H1 (cell line): Measurements from ENCODE around the gene TP53RK. TPM values are rescaled to one million over a fixed set of nuclear protein-coding genes. Genes with fewer than 3 reads are reported as not detected.

Experiments used
- CTCF ChIA-PET: fragments of 300-600 bp; sonication (Branson Sonifier 250); formaldehyde crosslinking; loops from one replicate; lab custom pipeline; 2021; ENCODE audit not compliant: partially characterized antibody; lab: Charles Lee
- POLR2A ChIA-PET: fragments of 300-600 bp; sonication (Branson Sonifier 250); formaldehyde crosslinking; loops from one replicate; lab custom pipeline; 2021; ENCODE audit warnings: inconsistent platforms; ENCODE audit not compliant: partially characterized antibody; lab: Charles Lee
- DNase-seq, 2 experiments: peaks; one replicate each; pipeline versions ENCODE4 v3.0.0 to v3.0.0-alpha.2; 2010 to 2022; ENCODE audit warnings: low spot score in 2 of 2, low read depth in 1 of 2, mixed read lengths in 1 of 2
- FAIRE-seq: peaks from 2 replicates; lab custom pipeline; 2011; peaks lifted over from hg19 to GRCh38; lab: Jason Lieb, UNC
- H2AFZ ChIP-seq: 2 replicates; pipeline ENCODE4 v1.8.1; 2012; ENCODE audit warnings: low read length, inconsistent platforms
- H2AK5ac ChIP-seq: 2 replicates; pipeline ENCODE4 v1.6.1; 2013; ENCODE audit warnings: low read depth, low read length
- H2BK120ac ChIP-seq: replicated peaks from 2 replicates; pipeline ENCODE3; 2013; ENCODE audit warnings: low read depth, low read length, inconsistent platforms
- H2BK12ac ChIP-seq: 2 replicates; pipeline ENCODE4 v1.6.1; 2013; ENCODE audit warnings: low read depth, low read length
- H2BK15ac ChIP-seq: 2 replicates; pipeline ENCODE4 v1.6.1; 2013; ENCODE audit warnings: low read length
- H2BK20ac ChIP-seq: 2 replicates; pipeline ENCODE4 v1.6.1; 2013; ENCODE audit warnings: low read length
- H2BK5ac ChIP-seq: 2 replicates; pipeline ENCODE4 v1.6.1; 2013; ENCODE audit warnings: low read depth, low read length
- H3K14ac ChIP-seq: 2 replicates; pipeline ENCODE4 v1.6.1; 2013; ENCODE audit warnings: inconsistent platforms; ENCODE audit not compliant: insufficient read length
- H3K18ac ChIP-seq: 2 replicates; pipeline ENCODE4 v1.6.1; 2013; ENCODE audit warnings: low read length; ENCODE audit errors: extremely low read depth
- H3K23ac ChIP-seq: 2 replicates; pipeline ENCODE4 v1.6.1; 2013; ENCODE audit warnings: inconsistent platforms; ENCODE audit not compliant: insufficient read length
- H3K23me2 ChIP-seq: 2 replicates; pipeline ENCODE4 v1.6.1; 2013; ENCODE audit warnings: low read depth, low read length
- H3K27ac ChIP-seq: 2 replicates; pipeline ENCODE4 v1.6.1; 2011; ENCODE audit warnings: low read depth, low read length, inconsistent platforms
- H3K27me3 ChIP-seq, 4 experiments: replicated peaks in 1 of 4; 1 replicate in 1 of 4; 2 replicates in 3 of 4; pipeline versions ENCODE4 v1.6.1 to v1.8.1; 2011 to 2013; ENCODE audit warnings: low read length in 3 of 4, mild to moderate bottlenecking in 3 of 4, inconsistent platforms in 2 of 4, mixed read lengths in 2 of 4, moderate library complexity in 1 of 4; ENCODE audit not compliant: control insufficient read depth in 3 of 4, insufficient read depth in 3 of 4; ENCODE audit errors: extremely low read depth in 1 of 4
- H3K36me3 ChIP-seq, 4 experiments: 2 replicates each; pipeline versions ENCODE4 v1.6.1 to v1.8.1; 2011 to 2013; ENCODE audit warnings: mild to moderate bottlenecking in 4 of 4, low read length in 3 of 4, moderate library complexity in 2 of 4, control low read depth in 1 of 4, inconsistent platforms in 1 of 4; ENCODE audit not compliant: insufficient read depth in 4 of 4, control insufficient read depth in 2 of 4
- H3K4ac ChIP-seq: replicated peaks from 2 replicates; pipeline ENCODE3; 2013; ENCODE audit warnings: low read length, low read depth, mixed read lengths, inconsistent platforms; ENCODE audit not compliant: insufficient read length
- H3K4me1 ChIP-seq, 4 experiments: replicated peaks in 1 of 4; 1 replicate in 1 of 4; 2 replicates in 3 of 4; pipeline versions ENCODE4 v1.6.1 to v1.8.1; 2011 to 2013; ENCODE audit warnings: low read length in 3 of 4, inconsistent platforms in 2 of 4, mixed read lengths in 1 of 4; ENCODE audit not compliant: insufficient read depth in 4 of 4, control insufficient read depth in 3 of 4
- H3K4me2 ChIP-seq, 2 experiments: 2 replicates each; pipeline versions ENCODE4 v1.6.1 to v1.8.1; 2011 to 2013; ENCODE audit warnings: low read depth in 2 of 2, low read length in 2 of 2, control low read depth in 1 of 2, inconsistent platforms in 1 of 2, mild to moderate bottlenecking in 1 of 2; ENCODE audit not compliant: insufficient read depth in 1 of 2
- H3K4me3 ChIP-seq, 4 experiments: fragments of 200-600, 300-600 bp in 1 of 4; sonication (generic), shearing (Covaris generic), sonication (Bioruptor Twin) in 1 of 4; 2 replicates each; pipeline versions ENCODE4 v1.5.1 to v1.8.1; 2011 to 2016; ENCODE audit warnings: low read length in 4 of 4, low read depth in 3 of 4, control low read depth in 2 of 4, inconsistent platforms in 2 of 4, mild to moderate bottlenecking in 2 of 4, mixed read lengths in 1 of 4, moderate library complexity in 1 of 4; ENCODE audit not compliant: insufficient read depth in 2 of 4; ENCODE audit errors: extremely low read depth in 1 of 4
- H3K56ac ChIP-seq: replicated peaks from 2 replicates; pipeline ENCODE3; 2013; ENCODE audit warnings: low read depth, mild to moderate bottlenecking, mixed read lengths, low read length, inconsistent platforms; ENCODE audit not compliant: insufficient read length
- H3K79me1 ChIP-seq: 2 replicates; pipeline ENCODE4 v1.6.1; 2013; ENCODE audit warnings: low read depth, low read length, control low read depth
- H3K79me2 ChIP-seq, 2 experiments: 2 replicates each; pipeline versions ENCODE4 v1.6.1 to v1.8.1; 2012 to 2013; ENCODE audit warnings: low read length in 2 of 2, mild to moderate bottlenecking in 2 of 2, inconsistent platforms in 1 of 2; ENCODE audit not compliant: insufficient read depth in 2 of 2, control insufficient read depth in 1 of 2
- H3K9ac ChIP-seq, 4 experiments: replicated peaks in 1 of 4; 1 replicate in 1 of 4; 2 replicates in 3 of 4; pipeline versions ENCODE4 v1.6.1 to v1.8.1; 2011 to 2013; ENCODE audit warnings: low read depth in 3 of 4, low read length in 3 of 4, control low read depth in 2 of 4, mild to moderate bottlenecking in 2 of 4, moderate library complexity in 2 of 4, inconsistent platforms in 1 of 4; ENCODE audit errors: extremely low read depth in 1 of 4
- H3K9me3 ChIP-seq, 2 experiments: 2 replicates each; pipeline versions ENCODE4 v1.6.1 to v1.8.1; 2012 to 2013; ENCODE audit warnings: mild to moderate bottlenecking in 2 of 2, moderate library complexity in 2 of 2, control low read depth in 1 of 2, inconsistent platforms in 1 of 2, low read depth in 1 of 2, low read length in 1 of 2, mixed read lengths in 1 of 2; ENCODE audit not compliant: insufficient read depth in 2 of 2
- H4K20me1 ChIP-seq, 2 experiments: replicated peaks in 1 of 2; 2 replicates each; pipeline versions ENCODE3 to v1.8.1; 2011 to 2013; ENCODE audit warnings: inconsistent platforms in 2 of 2, low read length in 2 of 2, mild to moderate bottlenecking in 1 of 2; ENCODE audit not compliant: insufficient read depth in 2 of 2, control insufficient read depth in 1 of 2
- H4K5ac ChIP-seq: 2 replicates; pipeline ENCODE4 v1.6.1; 2013; ENCODE audit warnings: low read length, low read depth, mixed read lengths, inconsistent platforms; ENCODE audit not compliant: insufficient read length
- H4K8ac ChIP-seq: 2 replicates; pipeline ENCODE4 v1.8.0; 2013; ENCODE audit warnings: mild to moderate bottlenecking, moderate library complexity, low read length, inconsistent platforms; ENCODE audit not compliant: insufficient read depth; ENCODE audit errors: extremely low read depth
- H4K91ac ChIP-seq: replicated peaks from 2 replicates; pipeline ENCODE3; 2013; ENCODE audit warnings: low read length, mixed read lengths, inconsistent platforms; ENCODE audit not compliant: insufficient read length
- BCL11A ChIP-seq, 2 experiments: IDR thresholded peaks; one replicate each; pipeline ENCODE4 v1.6.1; 2011; ENCODE audit warnings: low read depth in 2 of 2, low read length in 2 of 2, mild to moderate bottlenecking in 2 of 2
- KDM5A ChIP-seq: fragments of 200-600 bp; IDR thresholded peaks from 2 replicates; pipeline ENCODE4 v1.7.1; 2012; ENCODE audit warnings: mild to moderate bottlenecking, low read length, inconsistent platforms, mixed read lengths
- POLR2A ChIP-seq, 2 experiments: IDR thresholded peaks; 1 replicate in 1 of 2; 2 replicates in 1 of 2; pipeline ENCODE4 v1.6.1; 2011; ENCODE audit warnings: low read depth in 2 of 2, low read length in 2 of 2, mild to moderate bottlenecking in 2 of 2; ENCODE audit errors: control extremely low read depth in 1 of 2
- POU5F1 ChIP-seq: IDR thresholded peaks from 2 replicates; pipeline ENCODE4 v1.6.1; 2011; ENCODE audit warnings: low read depth, mild to moderate bottlenecking, low read length, moderate library complexity
- SRF ChIP-seq: IDR thresholded peaks from 2 replicates; pipeline ENCODE4 v1.6.1; 2011; ENCODE audit warnings: mild to moderate bottlenecking, low read depth, low read length, moderate library complexity
- SUZ12 ChIP-seq: fragments of 200-600 bp; sonication (generic); IDR thresholded peaks from 2 replicates; pipeline ENCODE4 v1.6.1; 2012; ENCODE audit warnings: mild to moderate bottlenecking, inconsistent platforms, low read length, moderate library complexity, mixed read lengths
- WGBS, 2 experiments: shearing (Covaris generic) in 1 of 2; methylation state at CpG; one replicate each; pipeline versions ENCODE4 v1.1.6 to v1.1.7; 2013 to 2015; ENCODE audit warnings: low lambda C conversion rate in 2 of 2, mixed read lengths in 2 of 2, inconsistent platforms in 1 of 2, low coverage in 1 of 2, missing lambda C conversion rate in 1 of 2; ENCODE audit not compliant: insufficient replicate concordance in 2 of 2, insufficient coverage in 1 of 2, insufficient read length in 1 of 2; ENCODE audit errors: extremely low coverage in 1 of 2, missing lambda C conversion rate in 1 of 2; 5-methylcytosine and 5-hydroxymethylcytosine counted together
- polyA plus RNA-seq, 7 experiments: library from polyadenylated mRNA; depleted of rRNA in 3 of 7; stranded (reverse) in 5 of 7; unstranded in 2 of 7; fragments of >200 nt in 5 of 7; fragments of 200-250 nt in 2 of 7; gene quantifications; 1 replicate in 5 of 7; 2 replicates in 1 of 7; 4 replicates in 1 of 7; pipeline versions ENCODE4 v1.2.1 to v1.2.3, GENCODE V29; 2011 to 2013; ENCODE audit warnings: missing spikeins in 2 of 7, mixed read lengths in 2 of 7
- total RNA-seq: library from RNA; stranded (reverse); fragmentation: NEBNext Ultra II Directional; extraction: Animal tissue kit (Norgen Biotek cat#: 25700); gene quantifications from 2 replicates; pipeline ENCODE4 v1.2.1, GENCODE V29; 2021

Gene TP53RK
- total and polyA plus RNA-seq, 2 of the 8 experiments (the other 6 are each of a cell fraction or from before 2014, with no cell fraction given), result 8.5 to 16.3 TPM

DNA sequence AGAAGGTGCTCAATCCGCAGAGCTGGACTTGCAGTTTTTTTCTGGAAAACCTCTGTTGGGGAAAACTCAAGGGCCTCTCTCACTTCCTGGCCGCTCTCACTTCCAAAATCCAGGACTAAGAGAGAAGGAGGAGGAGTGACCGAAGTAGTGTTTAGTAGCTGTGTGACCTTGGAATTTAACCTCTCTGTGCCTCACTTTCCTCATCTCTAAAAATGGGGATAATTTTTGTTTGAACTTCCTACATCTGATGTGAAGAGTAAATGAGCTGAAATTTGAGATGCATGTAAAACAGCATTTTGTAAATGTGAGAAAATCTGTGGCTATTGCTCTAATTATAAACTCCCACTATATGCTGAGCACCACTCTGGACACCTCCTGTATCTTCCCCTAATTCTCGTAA lies 43.1 kb downstream of the TP53RK start:
- H3K36me3 ChIP-seq, result no peaks in the 10 kb centered on the region
- no peak for FAIRE-seq
- no peak overlapping the region for H2AFZ ChIP-seq
- no peak overlapping the region for H2BK5ac ChIP-seq
- H2AK5ac ChIP-seq, result no peak overlapping the region
- H3K18ac ChIP-seq, result no peak overlapping the region
- TF ChIP-seq SUZ12, result no peak
- no peak for TF ChIP-seq SRF
- TF ChIP-seq BCL11A (IDR thresholded peaks at IDR 0.05; ENCODE audit: low read depth in 2 of 2, low read length in 2 of 2), result no peak
- no peak for TF ChIP-seq POLR2A (IDR thresholded peaks at IDR 0.05; ENCODE audit: control extremely low read depth in 1 of 2, low read depth in 2 of 2, low read length in 2 of 2)
- no peak for TF ChIP-seq POU5F1
- no peak for TF ChIP-seq KDM5A
- TF ChIP-seq, all 59 proteins: peak for 0
- Histone ChIP-seq H4K5ac (no peak overlapping the region), H3K9ac (no peak overlapping the region), H2BK120ac (no peak overlapping the region), H3K23me2 (peaks cover 2% of the 10 kb centered on the region; the same call in 1 of the 2 replicates), H3K79me1 (no peaks in the 10 kb centered on the region; the same call in 1 of the 2 replicates), H3K14ac (no peak overlapping the region), H3K4ac (no peak overlapping the region), H4K20me1 (peaks cover 0 to 5% of the 10 kb centered on the region in 2 experiments), H3K27me3 (peaks cover 0 to 18% (median 12%) of the 10 kb centered on the region in 4 experiments; a peak in 5 of 7 replicates), H3K4me3 (no peak overlapping the region), H3K23ac (no peak overlapping the region), H3K27ac (no peak overlapping the region), H2BK20ac (no peak overlapping the region), H4K8ac (no peak overlapping the region), H3K4me1 (peaks cover 0 to 7% (median 0%) of the 10 kb centered on the region in 4 experiments; a peak in 1 of 7 replicates), H2BK15ac (no peak overlapping the region), H3K79me2 (no peaks in the 10 kb centered on the region), H2BK12ac (no peak overlapping the region), H3K56ac (no peak overlapping the region), H3K4me2 (no peak overlapping the region), H3K9me3 (no peaks in the 10 kb centered on the region), H4K91ac (no peak overlapping the region)
- CTCF ChIA-PET, result interaction anchor here (0.6 to 1.9 kb wide), 5 partner anchors 13 to 84 kb away, joined by 3 to 7 read pairs (median 4); no protein-coding TSS in a partner anchor
- no peak for DNase-seq
- POLR2A ChIA-PET, result interaction anchor here (0.7 kb wide), 1 partner anchor 9 kb away, joined by 3 read pairs; no protein-coding TSS in a partner anchor
- 89% methylated on average over 4 of the region's 4 CpGs; no CpG with 5 or more reads in 1 of the 2 experiments for WGBS, 2 experiments
